HFF-Myc (cell line): ENCODE results near the gene ITLN1.

Experiments used
- DNase-seq: peaks from one replicate; pipeline ENCODE4 v3.0.0-alpha.2; 2011; ENCODE audit warnings: low read depth; ENCODE audit errors: extremely low read depth
- H3K4me3 ChIP-seq: replicated peaks from 2 replicates; pipeline ENCODE4 v1.5.1; 2011; ENCODE audit warnings: low read depth, mild to moderate bottlenecking, control low read depth, low read length
- TF ChIP-seq, protein P1 (sequence below): IDR thresholded peaks from 2 replicates; pipeline ENCODE4 v1.5.1; 2012; ENCODE audit warnings: mild to moderate bottlenecking, low read depth, low read length, control low read depth; ENCODE audit errors: missing control alignments

Gene ITLN1

DNA sequence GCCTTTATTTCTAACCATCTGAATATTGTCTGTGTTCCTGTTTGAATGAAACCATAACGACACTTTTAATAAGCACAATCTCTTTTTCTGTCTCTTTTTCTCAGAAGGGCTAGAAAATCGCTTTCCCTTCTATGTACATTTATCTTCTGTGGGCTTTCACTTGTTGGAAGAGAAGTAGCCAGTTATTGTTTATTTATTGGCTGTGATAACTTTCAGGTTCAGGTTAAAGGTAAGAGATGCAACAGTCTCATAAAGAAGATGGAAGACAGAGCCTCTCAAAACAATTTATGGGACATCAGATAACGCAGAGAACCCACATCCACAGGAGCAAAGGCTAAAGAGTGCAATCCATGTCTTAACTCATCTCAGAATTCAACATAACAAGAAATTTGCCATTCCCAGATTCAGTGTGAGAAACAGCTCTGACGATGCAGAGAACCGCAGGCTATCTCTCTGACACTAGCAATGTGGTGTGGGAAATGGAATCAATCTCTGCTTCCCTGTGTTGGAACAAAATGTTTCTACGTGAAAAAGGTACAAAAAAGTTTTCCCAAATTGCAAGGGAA lies 18.2 kb downstream of the ITLN1 start:
- H3K4me3 ChIP-seq = no peak overlapping the region
- no peak for DNase-seq
- TF ChIP-seq, protein P1, sequence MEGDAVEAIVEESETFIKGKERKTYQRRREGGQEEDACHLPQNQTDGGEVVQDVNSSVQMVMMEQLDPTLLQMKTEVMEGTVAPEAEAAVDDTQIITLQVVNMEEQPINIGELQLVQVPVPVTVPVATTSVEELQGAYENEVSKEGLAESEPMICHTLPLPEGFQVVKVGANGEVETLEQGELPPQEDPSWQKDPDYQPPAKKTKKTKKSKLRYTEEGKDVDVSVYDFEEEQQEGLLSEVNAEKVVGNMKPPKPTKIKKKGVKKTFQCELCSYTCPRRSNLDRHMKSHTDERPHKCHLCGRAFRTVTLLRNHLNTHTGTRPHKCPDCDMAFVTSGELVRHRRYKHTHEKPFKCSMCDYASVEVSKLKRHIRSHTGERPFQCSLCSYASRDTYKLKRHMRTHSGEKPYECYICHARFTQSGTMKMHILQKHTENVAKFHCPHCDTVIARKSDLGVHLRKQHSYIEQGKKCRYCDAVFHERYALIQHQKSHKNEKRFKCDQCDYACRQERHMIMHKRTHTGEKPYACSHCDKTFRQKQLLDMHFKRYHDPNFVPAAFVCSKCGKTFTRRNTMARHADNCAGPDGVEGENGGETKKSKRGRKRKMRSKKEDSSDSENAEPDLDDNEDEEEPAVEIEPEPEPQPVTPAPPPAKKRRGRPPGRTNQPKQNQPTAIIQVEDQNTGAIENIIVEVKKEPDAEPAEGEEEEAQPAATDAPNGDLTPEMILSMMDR = no peak

DNA sequence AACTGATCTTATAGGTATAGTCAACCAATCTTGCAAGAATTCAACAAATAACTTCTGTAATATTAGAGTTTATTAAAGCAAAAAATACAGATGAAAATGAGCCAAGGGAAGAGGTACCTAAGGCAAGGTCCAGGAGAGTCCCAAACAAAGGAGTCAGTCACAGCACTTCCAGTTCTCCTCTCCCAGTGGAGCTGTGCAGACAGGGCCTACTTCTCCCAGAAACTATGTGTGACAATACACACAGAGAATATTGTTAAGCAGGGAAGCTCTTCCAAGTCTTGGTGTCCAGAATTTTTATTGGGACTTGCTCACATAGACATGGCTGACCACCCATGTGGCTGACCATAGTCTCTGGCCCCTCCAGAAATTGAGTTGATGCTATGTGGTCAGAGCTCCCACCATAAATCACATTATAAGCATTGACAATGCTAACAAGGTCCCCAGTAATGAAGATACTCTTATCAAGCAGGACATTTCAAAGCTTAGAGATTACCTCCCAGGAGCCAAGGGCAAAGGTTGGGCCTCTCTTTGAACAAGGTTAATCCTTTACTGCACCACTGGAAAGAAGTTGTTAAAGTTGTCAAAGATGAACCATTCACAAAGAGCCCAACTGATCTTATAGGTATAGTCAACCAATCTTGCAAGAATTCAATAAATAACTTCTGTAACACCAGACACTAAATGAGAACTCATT lies 18.8 kb downstream of the ITLN1 start:
- TF ChIP-seq, protein P1 = no peak
- no peak for DNase-seq
- no peak overlapping the region for H3K4me3 ChIP-seq

DNA sequence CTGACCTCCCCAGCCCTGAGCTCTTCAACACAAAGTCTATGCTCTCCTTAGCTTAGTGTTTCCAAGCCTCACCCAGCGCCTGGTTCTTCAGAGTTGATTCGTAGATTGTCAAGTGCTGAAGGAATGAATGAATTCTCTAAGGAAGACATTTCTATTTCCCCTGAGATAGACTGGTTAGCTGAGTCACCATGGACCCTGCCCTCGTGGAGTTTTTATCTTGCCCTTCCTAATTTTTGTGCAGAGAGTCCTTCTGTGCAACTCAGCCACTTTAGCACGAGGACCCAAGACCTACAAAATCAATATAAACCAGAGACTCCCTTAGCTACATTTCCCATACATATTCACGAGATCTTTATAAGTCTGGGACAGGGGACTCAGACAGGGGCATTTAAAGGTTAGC lies 19.6 kb downstream of the ITLN1 start:
- DNase-seq = no peak
- TF ChIP-seq, protein P1 = no peak

DNA sequence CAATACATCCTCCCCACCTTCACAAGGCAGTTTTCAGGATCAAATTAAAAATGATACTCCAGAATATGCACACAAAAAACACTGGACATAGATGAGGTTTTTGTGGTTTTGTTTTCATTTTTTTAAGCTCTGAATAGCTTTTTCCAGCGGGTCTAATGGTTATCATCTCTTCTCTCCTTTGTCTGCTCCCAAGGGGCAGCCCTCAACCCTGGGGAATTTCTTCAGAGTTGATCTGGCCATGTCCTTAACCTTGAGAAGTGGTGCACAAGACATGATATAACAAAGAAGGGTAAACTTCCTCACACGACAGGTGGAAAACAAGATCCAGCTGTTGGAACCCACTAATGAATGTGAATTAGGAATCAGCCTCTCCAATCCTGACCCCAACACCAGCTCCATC lies 20.8 kb downstream of the ITLN1 start:
- DNase-seq = no peak
- TF ChIP-seq, protein P1 = no peak
- no peak overlapping the region for H3K4me3 ChIP-seq

More for the DNA sequence above, 19.6 kb downstream of the ITLN1 start:
- no peak overlapping the region for H3K4me3 ChIP-seq

DNA sequence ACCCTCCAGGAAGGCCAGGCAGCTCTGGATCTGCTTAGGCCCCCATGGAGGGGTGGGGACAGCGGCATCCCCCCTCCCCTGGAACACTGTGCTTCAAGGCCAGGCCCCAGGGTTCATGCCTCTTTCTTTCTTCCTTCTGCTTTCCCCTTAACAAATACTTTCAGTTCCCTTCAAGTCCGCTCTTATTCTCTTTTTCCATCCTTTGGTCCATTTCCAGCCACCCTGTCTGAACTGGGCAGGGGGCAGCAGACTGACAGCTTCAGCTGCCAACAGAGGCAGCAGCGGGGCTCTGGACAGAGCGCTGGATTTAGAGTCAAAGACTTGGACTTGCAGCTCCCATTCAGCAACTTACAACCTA lies 21.2 kb downstream of the ITLN1 start:
- no peak for DNase-seq
- no peak overlapping the region for H3K4me3 ChIP-seq
- TF ChIP-seq, protein P1 = no peak

DNA sequence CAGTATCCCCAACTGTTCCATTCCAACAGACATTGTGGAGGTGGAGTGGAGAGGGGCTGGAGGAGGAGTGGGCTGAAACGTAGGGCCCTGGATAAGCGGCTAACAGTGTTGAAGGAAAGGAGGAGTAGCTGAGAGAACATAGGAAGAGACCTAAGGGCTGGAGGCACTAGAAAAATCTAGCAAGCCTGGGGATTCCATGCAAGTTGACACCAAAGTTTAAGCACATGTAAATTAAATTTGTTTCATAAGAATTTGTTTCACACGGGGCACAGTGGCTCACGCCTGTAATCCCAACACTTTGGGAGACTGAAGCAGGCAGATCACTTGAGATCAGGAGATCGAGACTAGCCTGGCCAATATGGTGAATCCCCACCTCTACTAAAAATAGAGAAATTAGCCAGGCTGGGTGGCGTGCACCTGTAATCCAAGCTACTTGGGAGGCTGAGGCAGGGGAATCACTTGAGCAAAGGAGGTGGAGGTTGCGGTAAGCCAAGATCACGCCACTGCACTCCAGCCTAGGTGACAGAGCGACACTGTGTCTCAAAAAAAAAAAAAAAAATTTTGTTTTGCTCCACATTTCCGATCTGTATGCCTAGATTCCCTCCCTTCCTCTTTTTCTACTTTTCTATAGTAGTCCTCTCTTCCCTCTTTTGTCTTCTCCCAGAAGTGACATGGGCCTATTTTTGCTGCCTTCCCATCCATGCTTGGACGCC lies 21.8 kb downstream of the ITLN1 start:
- TF ChIP-seq, protein P1 = no peak
- no peak for DNase-seq
- no peak overlapping the region for H3K4me3 ChIP-seq
